HepG2 (cell line): ENCODE measurements around the gene KIRREL3. TPM values are rescaled to one million over a fixed set of nuclear protein-coding genes. Genes with fewer than 3 reads are reported as not detected.

Source experiments
- ATAC-seq: fragments of 200-7000 bp; cut with Tn5 transposase; 3 replicates; pipeline ENCODE4 v1.9.1; 2020; ENCODE audit warnings: mild to moderate bottlenecking, moderate library complexity
- BruUV-seq: library from RNA; stranded (reverse); fragments of 400-500 nt; replicated peaks from 2 replicates; lab custom pipeline; 2021; lab: Mats Ljungman, UMichigan
- CTCF ChIA-PET: fragments of 300-600 bp; formaldehyde crosslinking; extraction: SDS; loops from one replicate; lab custom pipeline; 2021; ENCODE audit warnings: low total read pairs, inconsistent platforms, low intra/inter-chr PET ratio; lab: Yijun Ruan, JAX
- POLR2A ChIA-PET: fragments of 350-600 bp; sonication (Branson Sonifier 250); formaldehyde crosslinking; loops from one replicate; lab custom pipeline; 2020; ENCODE audit warnings: antibody characterized with exemption, inconsistent platforms; lab: Yijun Ruan, JAX
- DNase-seq: peaks from one replicate; pipeline ENCODE4 v3.0.0-alpha.2; 2015; ENCODE audit warnings: low spot score
- FAIRE-seq: peaks from 3 replicates; lab custom pipeline; 2011; peaks lifted over from hg19 to GRCh38; lab: Jason Lieb, UNC
- H2AFZ ChIP-seq: one replicate; pipeline ENCODE4 v1.6.1; 2011; ENCODE audit warnings: low read length, inconsistent platforms
- H3K27ac ChIP-seq: fragments of 300-600 bp; 3 replicates; pipeline ENCODE4 v1.8.0; 2011; ENCODE audit warnings: mixed run types, mild to moderate bottlenecking, mixed read lengths, low read length, inconsistent platforms; ENCODE audit not compliant: insufficient read depth; ENCODE audit errors: extremely low read length
- H3K27me3 ChIP-seq, 2 experiments: fragments of 200-600 bp in 1 of 2; 2 replicates in 1 of 2; 3 replicates in 1 of 2; pipeline versions ENCODE4 v1.6.0 to v1.8.0; 2011; ENCODE audit warnings: low read length in 2 of 2, mild to moderate bottlenecking in 2 of 2, moderate library complexity in 2 of 2, inconsistent platforms in 1 of 2; ENCODE audit not compliant: insufficient read depth in 2 of 2, control insufficient read depth in 1 of 2
- H3K36me3 ChIP-seq, 2 experiments: fragments of 200-600 bp in 1 of 2; replicated peaks in 1 of 2; 2 replicates in 1 of 2; 3 replicates in 1 of 2; pipeline versions ENCODE4 v1.5.1 to v1.8.0; 2011; ENCODE audit warnings: low read length in 2 of 2, inconsistent platforms in 1 of 2; ENCODE audit not compliant: insufficient read depth in 2 of 2, control insufficient read depth in 1 of 2
- H3K4me1 ChIP-seq: 2 replicates; pipeline ENCODE4 v1.5.1; 2012; ENCODE audit warnings: low read length, inconsistent platforms; ENCODE audit not compliant: insufficient read depth
- H3K4me2 ChIP-seq: 2 replicates; pipeline ENCODE4 v1.6.0; 2011; ENCODE audit warnings: low read depth, low read length, inconsistent platforms
- H3K4me3 ChIP-seq, 3 experiments: fragments of 200-600 bp in 1 of 3; sonication (generic), shearing (Covaris generic) in 1 of 3; replicated peaks in 1 of 3; 2 replicates each; pipeline ENCODE4 v1.5.1; 2011 to 2016; ENCODE audit warnings: low read length in 3 of 3, inconsistent platforms in 2 of 3, low read depth in 2 of 3, mild to moderate bottlenecking in 2 of 3, control low read depth in 1 of 3, mixed read lengths in 1 of 3; ENCODE audit not compliant: insufficient read depth in 1 of 3
- H3K79me2 ChIP-seq: one replicate; pipeline ENCODE4 v1.6.1; 2011; ENCODE audit warnings: low read length, inconsistent platforms; ENCODE audit not compliant: insufficient read depth
- H3K9ac ChIP-seq: 2 replicates; pipeline ENCODE4 v1.6.0; 2011; ENCODE audit warnings: mild to moderate bottlenecking, low read depth, low read length, inconsistent platforms; ENCODE audit not compliant: insufficient read depth
- H3K9me3 ChIP-seq: 2 replicates; pipeline ENCODE4 v1.5.1; 2012; ENCODE audit warnings: mild to moderate bottlenecking, low read length
- H4K20me1 ChIP-seq: 2 replicates; pipeline ENCODE4 v1.6.0; 2011; ENCODE audit warnings: inconsistent platforms, mild to moderate bottlenecking, low read length, moderate library complexity; ENCODE audit not compliant: insufficient read depth
- ADNP ChIP-seq: sonication (generic); formaldehyde crosslinking; IDR thresholded peaks from 2 replicates; pipeline ENCODE4 v1.4.0; 2020; ENCODE audit warnings: missing genetic modification reagents
- IRF1 ChIP-seq: sonication (generic); formaldehyde crosslinking; IDR thresholded peaks from 2 replicates; pipeline ENCODE4 v1.4.0; 2020; ENCODE audit warnings: low read depth, mild to moderate bottlenecking, missing genetic modification reagents
- IRF2 ChIP-seq: IDR thresholded peaks from 2 replicates; pipeline ENCODE4 v1.6.1; 2018; ENCODE audit warnings: missing genetic modification reagents, missing compliant biosample characterization
- MED8 ChIP-seq: sonication (generic); formaldehyde crosslinking; IDR thresholded peaks from 2 replicates; pipeline ENCODE4 v1.8.1; 2023; ENCODE audit warnings: mild to moderate bottlenecking, missing genetic modification reagents; ENCODE audit not compliant: insufficient replicate concordance
- NR2F1 ChIP-seq, 2 experiments: fragments of 450-650 bp in 1 of 2; formaldehyde crosslinking in 1 of 2; IDR thresholded peaks; 2 replicates each; pipeline versions ENCODE4 v1.5.0 to v1.6.1; 2016 to 2020; ENCODE audit warnings: mild to moderate bottlenecking in 1 of 2, missing compliant biosample characterization in 1 of 2, missing genetic modification reagents in 1 of 2, moderate library complexity in 1 of 2
- RBM39 ChIP-seq: fragments of 200-400 bp; formaldehyde crosslinking; IDR thresholded peaks from one replicate; pipeline ENCODE4 v1.6.1; 2018; ENCODE audit warnings: antibody characterized with exemption, mild to moderate bottlenecking, low read depth, low read length; ENCODE audit not compliant: poor library complexity, severe bottlenecking
- STAT5B ChIP-seq: sonication (generic); formaldehyde crosslinking; IDR thresholded peaks from 2 replicates; pipeline ENCODE4 v1.4.0; 2020; ENCODE audit warnings: missing genetic modification reagents
- ZBTB10 ChIP-seq: sonication (generic); formaldehyde crosslinking; IDR thresholded peaks from 2 replicates; pipeline ENCODE4 v1.4.0; 2020; ENCODE audit warnings: missing genetic modification reagents, borderline replicate concordance
- ZNF264 ChIP-seq: sonication (generic); formaldehyde crosslinking; IDR thresholded peaks from 2 replicates; pipeline ENCODE4 v1.4.0; 2020; ENCODE audit warnings: missing genetic modification reagents
- ZXDC ChIP-seq: sonication (generic); formaldehyde crosslinking; IDR thresholded peaks from 2 replicates; pipeline ENCODE4 v1.5.0; 2020; ENCODE audit warnings: mild to moderate bottlenecking, missing genetic modification reagents
- WGBS: methylation state at CpG from one replicate; pipeline ENCODE4 v1.1.6; 2017; ENCODE audit warnings: low lambda C conversion rate; 5-methylcytosine and 5-hydroxymethylcytosine counted together
- in situ Hi-C: cut with HindIII; loops from 2 replicates; pipeline ENCODE4 v1.10.0; 2017; ENCODE audit warnings: low pct_unique_long_range_greater_than_20kb; ENCODE audit not compliant: extremely low pct_ligation_motif_present
- intact Hi-C: fragments of 100-400 bp; cut with micrococcal nuclease; formaldehyde crosslinking; loops from one replicate; pipeline ENCODE4 v1.10.0; 2022; ENCODE audit not compliant: unreplicated experiment
- polyA plus RNA-seq, 8 experiments: library from polyadenylated mRNA; depleted of rRNA in 3 of 8; stranded (reverse) in 7 of 8; unstranded in 1 of 8; fragments of >200 nt; fragmentation: Illumina TruSeq in 4 of 8; extraction: Trizol in 4 of 8; gene quantifications; 2 replicates each; pipeline versions ENCODE4 v1.2.1 to v1.2.3, GENCODE V29; 2011 to 2016; ENCODE audit warnings: low read depth in 4 of 8, missing spikeins in 1 of 8, mixed read lengths in 1 of 8; ENCODE audit not compliant: insufficient read depth in 1 of 8
- total RNA-seq, 5 experiments: library from RNA; depleted of rRNA; stranded (reverse); fragments of >200 nt; fragmentation: Illumina TruSeq; extraction: Trizol; gene quantifications; 2 replicates each; pipeline ENCODE4 v1.2.3, GENCODE V29; 2016; ENCODE audit warnings: low read depth in 1 of 5

Gene KIRREL3
- total and polyA plus RNA-seq, 2 of the 13 experiments (the other 11 are each of a cell fraction or from before 2014, with no cell fraction given), result not detected

GRCh38 chr11:126491092-126491491, 509.5 kb downstream of the KIRREL3 start:
- Histone ChIP-seq H3K4me2 (no peak overlapping the region), H2AFZ (no peak overlapping the region), H3K27me3 (peaks cover 7 to 53% of the 10 kb centered on the region in 2 experiments; a peak in 4 of 5 replicates), H3K36me3 (no peaks in the 10 kb centered on the region), H3K4me1 (no peaks in the 10 kb centered on the region), H3K9ac (no peak overlapping the region), H4K20me1 (no peaks in the 10 kb centered on the region), H3K79me2 (no peaks in the 10 kb centered on the region), H3K9me3 (no peaks in the 10 kb centered on the region), H3K4me3 (no peak overlapping the region), H3K27ac (no peak overlapping the region)
- ChIA-PET POLR2A (no interaction called here), CTCF (no interaction called here)
- intact Hi-C loops, result no loop called here
- TF ChIP-seq ZBTB10 (CRISPR knock-in tag), result no peak
- ATAC-seq (no peak), DNase-seq (no peak), FAIRE-seq (no peak)
- no TSS peak for BruUV-seq
- 11% methylated on average over 9 of the region's 13 CpGs for WGBS
- in situ Hi-C loops, result no loop called here

- CTCF ChIA-PET, result no interaction called here
- Histone ChIP-seq H2AFZ (no peak overlapping the region), H3K4me1 (no peaks in the 10 kb centered on the region), H3K27ac (no peak overlapping the region), H3K4me3 (no peak overlapping the region), H3K27me3 (peaks cover 10 to 59% of the 10 kb centered on the region in 2 experiments), H4K20me1 (no peaks in the 10 kb centered on the region), H3K9ac (no peak overlapping the region), H3K79me2 (no peaks in the 10 kb centered on the region), H3K9me3 (no peaks in the 10 kb centered on the region), H3K4me2 (no peak overlapping the region), H3K36me3 (no peaks in the 10 kb centered on the region)
- BruUV-seq, result no TSS peak
- POLR2A ChIA-PET, result no interaction called here
- no peak for FAIRE-seq
- no peak for ATAC-seq
- intact Hi-C loops, result no loop called here
- no peak for DNase-seq
- 12% methylated on average over 19 of the region's 21 CpGs for WGBS
- in situ Hi-C loops, result no loop called here
- TF ChIP-seq ZXDC, result no peak
- TF ChIP-seq RBM39, result no peak
- no peak for TF ChIP-seq MED8
- TF ChIP-seq NR2F1 (CRISPR knock-in tag; IDR thresholded peaks at IDR 0.05), result no peak
- TF ChIP-seq IRF2 (CRISPR knock-in tag), result no peak
- TF ChIP-seq IRF1, result no peak
- no peak for TF ChIP-seq STAT5B (CRISPR knock-in tag)
- TF ChIP-seq ADNP (CRISPR knock-in tag), result no peak
- no peak for TF ChIP-seq ZNF264 (CRISPR knock-in tag)
Observed at GRCh38 chr11:126489836-126490660, 510.5 kb downstream of the KIRREL3 start.
